ENCODE data around the gene FUOM. TPM values are rescaled to one million over a fixed set of nuclear protein-coding genes. Genes with fewer than 3 reads are reported as not detected.

Gene FUOM
- total and polyA plus RNA-seq, 2 of the 8 experiments (the other 6 are each of a cell fraction or from before 2014, with no cell fraction given) = 22.0 to 30.4 TPM

DNA sequence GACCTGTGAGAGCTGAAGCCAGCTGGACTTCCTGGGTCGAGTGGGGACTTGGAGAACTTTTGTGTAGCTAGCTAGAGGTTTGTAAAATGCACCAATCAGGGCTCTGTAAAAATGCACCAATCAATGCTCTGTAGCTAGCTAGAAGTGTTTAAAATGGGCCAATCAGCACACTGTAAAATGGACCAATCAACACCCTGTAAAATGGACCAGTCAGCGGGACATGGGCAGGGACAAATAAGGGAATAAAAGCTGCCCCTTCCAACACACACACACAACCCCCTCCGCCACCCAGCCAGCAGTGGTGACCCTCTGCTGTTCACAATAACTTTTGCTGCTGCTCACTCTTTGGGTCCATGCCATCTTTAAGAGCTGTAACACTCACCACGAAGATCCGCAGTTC, 42.0 kb downstream of the FUOM start (continued):
- TF ChIP-seq, protein P1, sequence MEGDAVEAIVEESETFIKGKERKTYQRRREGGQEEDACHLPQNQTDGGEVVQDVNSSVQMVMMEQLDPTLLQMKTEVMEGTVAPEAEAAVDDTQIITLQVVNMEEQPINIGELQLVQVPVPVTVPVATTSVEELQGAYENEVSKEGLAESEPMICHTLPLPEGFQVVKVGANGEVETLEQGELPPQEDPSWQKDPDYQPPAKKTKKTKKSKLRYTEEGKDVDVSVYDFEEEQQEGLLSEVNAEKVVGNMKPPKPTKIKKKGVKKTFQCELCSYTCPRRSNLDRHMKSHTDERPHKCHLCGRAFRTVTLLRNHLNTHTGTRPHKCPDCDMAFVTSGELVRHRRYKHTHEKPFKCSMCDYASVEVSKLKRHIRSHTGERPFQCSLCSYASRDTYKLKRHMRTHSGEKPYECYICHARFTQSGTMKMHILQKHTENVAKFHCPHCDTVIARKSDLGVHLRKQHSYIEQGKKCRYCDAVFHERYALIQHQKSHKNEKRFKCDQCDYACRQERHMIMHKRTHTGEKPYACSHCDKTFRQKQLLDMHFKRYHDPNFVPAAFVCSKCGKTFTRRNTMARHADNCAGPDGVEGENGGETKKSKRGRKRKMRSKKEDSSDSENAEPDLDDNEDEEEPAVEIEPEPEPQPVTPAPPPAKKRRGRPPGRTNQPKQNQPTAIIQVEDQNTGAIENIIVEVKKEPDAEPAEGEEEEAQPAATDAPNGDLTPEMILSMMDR (IDR thresholded peaks at IDR 0.05; ENCODE audit: control extremely low read depth in 1 of 3, insufficient read depth in 1 of 3, low read depth in 1 of 3, low read length in 3 of 3) = no peak
- TF ChIP-seq SIRT6 (IDR thresholded peaks at IDR 0.05; ENCODE audit: low read length) (no peak), KDM5A (IDR thresholded peaks at IDR 0.05; ENCODE audit: low read length) (no peak), KDM4A (IDR thresholded peaks at IDR 0.05; ENCODE audit: low read depth, low read length, severe bottlenecking) (no peak)
